NCI-H82 (cell line): ENCODE results near the gene PSMD1.
"Not testable (repeated sequence)": the region's sequence is repeated elsewhere in the genome, so short reads cannot be mapped to it uniquely, and the experiment has no call there.

Source experiments
- DNase-seq: peaks from one replicate; lab custom pipeline; 2025; lab: John Stamatoyannopoulos, UW

Gene PSMD1

GRCh38 chr2:231053846-231054245 is 2.8 kb upstream of the PSMD1 start:
- no peak for DNase-seq

DNA sequence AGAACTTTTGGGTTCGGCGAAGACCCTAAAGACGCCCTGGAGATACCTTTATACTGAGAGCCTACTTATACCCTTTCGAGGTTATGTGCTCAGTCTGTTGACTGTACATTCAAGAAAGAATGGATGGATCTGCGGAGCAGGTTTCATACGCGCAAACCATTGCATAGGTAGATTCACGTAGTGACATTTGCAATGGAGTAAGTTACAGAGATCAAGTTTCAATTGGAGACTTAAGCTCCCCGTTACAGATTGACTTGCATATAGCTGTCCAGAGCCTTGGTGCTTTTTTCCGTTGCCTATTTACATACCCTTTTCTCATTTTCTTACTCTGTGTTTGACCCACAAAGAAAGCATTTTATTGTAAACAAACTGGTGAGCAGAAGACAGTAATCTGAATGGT is 923 bp downstream of the PSMD1 start:
- DNase-seq: peak; percentile 35

DNA sequence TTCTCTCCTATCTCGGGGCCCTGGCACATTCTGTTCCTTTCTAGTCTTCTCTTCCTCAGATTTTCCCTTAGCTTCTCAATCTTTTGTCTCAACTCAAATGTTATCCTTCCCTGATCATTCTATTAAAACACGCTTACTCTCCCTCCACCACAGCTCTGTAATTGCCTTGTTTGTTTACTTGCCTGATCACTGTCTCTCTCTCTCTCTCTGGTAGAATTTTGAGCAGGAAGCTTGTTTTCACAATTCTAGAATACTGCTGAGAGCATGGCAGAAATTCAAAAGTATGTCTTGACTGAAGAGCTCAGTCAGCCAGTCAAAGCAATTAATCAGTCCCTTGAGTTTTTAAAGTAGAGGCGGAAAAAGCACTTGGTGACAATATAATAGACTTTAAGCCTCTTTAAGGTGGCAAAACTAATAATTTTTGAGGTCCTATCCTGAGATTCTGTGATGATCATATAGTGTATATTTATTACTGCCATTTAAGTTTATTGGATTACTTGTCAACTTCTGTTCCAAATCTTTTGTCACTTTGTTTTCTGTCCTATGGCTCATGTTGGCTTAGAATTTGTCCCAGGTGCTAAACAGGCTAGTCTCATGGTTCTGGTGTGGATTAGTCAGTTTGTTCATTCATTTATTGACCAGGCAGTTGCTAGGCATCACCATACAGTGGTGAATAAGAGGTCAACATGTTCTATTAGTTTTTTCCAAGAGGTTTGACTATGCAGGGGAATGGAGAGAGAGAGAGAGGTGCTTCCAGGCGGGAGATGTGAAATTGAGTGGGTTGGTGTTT is 2.3 kb downstream of the PSMD1 start:
- no peak for DNase-seq

- no peak for DNase-seq
Observed at GRCh38 chr2:231059756-231060155, 3.1 kb downstream of the PSMD1 start.

- DNase-seq: no peak
Observed at GRCh38 chr2:231062776-231063175, 6.1 kb downstream of the PSMD1 start.

- DNase-seq: no peak
Observed at GRCh38 chr2:231063347-231063746, 6.7 kb downstream of the PSMD1 start.

GRCh38 chr2:231065966-231066365 is 9.3 kb downstream of the PSMD1 start:
- no peak for DNase-seq

GRCh38 chr2:231067531-231067930 is 10.9 kb downstream of the PSMD1 start:
- DNase-seq: not testable (repeated sequence)

GRCh38 chr2:231068525-231069222 is 12.0 kb downstream of the PSMD1 start:
- DNase-seq: no peak

GRCh38 chr2:231069379-231070054 is 12.8 kb downstream of the PSMD1 start:
- no peak for DNase-seq

DNA sequence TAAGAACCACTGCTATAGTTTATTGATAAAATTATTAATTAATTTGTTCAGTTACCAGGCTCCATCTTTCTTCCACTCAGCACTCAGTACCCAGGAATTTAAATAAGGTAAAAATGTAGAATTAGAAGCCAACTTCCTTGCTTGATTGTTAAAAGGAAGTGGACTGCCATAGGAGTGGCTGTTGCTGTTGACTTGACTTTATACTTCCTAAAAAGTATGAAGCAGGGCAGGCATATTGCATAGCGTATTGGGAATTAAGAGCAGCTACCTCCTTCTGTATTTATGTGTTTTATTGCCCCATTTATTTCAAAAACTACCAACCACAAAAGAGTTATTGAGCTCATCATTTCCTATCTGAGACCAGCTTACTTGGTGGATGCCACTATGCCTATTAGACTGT is 27.9 kb downstream of the PSMD1 start:
- DNase-seq: no peak

- no peak for DNase-seq
Observed at GRCh38 chr2:231088754-231089153, 32.1 kb downstream of the PSMD1 start.

GRCh38 chr2:231093933-231094332 is 37.3 kb downstream of the PSMD1 start:
- DNase-seq: no peak

DNA sequence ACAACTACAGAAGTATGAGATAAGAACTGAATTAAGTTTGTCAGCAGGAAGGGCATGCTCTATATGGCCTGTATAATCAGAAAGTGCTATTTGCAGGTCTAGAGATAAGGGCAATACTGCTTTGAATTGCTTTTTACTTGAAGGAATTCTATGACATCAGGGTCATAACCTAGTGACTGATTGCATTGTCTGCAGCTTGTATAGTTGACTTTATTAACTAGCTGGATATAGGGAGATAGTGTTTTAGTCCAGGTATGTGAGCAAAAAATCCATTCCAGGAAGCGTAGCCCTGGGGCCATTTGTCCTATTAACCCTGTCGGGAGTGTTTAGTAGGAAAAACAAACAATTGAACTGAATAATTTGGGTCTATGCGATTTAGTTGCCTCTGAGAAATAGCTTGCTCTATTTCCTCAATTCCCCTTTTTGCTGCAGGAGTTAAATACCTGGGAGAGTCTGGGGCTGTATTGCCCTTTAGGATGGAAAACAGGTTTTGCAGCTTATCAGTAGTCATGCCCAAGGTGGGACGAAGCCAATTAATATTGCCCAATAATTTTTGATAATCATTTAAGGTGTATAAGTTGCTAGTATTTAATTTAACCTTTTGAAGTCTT is 38.2 kb downstream of the PSMD1 start:
- no peak for DNase-seq

DNA sequence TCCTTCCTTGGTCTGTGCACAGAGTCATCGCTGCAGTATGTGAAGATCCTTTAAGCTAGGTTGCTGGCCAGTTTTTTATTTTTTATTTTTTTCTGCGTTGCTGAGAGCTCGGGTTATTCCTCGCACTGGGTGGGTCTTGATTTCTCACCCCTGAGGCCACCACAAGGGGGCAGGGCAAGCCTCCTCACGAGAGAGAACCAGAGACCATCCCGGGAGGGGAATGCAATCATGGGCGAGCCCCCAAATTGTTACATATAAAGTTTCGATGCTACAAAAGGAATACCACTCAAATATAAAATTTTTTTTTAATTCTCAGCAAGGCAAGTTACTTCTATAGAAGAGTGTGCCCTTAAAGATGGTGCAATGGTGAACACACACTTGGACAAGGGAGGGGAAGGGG is 43.3 kb downstream of the PSMD1 start:
- DNase-seq: no peak

DNA sequence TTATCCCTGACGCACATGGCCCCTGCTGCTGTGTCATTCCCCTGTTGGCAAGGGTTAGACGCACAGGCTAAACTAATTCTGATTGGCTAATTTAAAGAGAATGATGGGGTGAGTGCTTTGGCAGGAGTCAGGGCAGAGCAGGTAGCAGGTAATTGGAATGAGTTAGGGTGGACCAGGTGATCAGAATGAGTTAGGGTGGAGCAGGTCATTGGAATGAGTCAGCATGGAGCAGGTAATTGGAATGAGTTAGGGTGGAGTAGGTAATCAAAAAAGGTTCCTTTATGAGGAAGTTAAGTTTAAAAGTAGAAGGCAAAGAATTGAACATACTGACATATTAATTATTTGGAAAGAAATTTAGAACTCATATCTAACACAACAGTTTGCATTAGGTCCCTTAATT is 43.7 kb downstream of the PSMD1 start:
- DNase-seq: not testable (repeated sequence)

DNA sequence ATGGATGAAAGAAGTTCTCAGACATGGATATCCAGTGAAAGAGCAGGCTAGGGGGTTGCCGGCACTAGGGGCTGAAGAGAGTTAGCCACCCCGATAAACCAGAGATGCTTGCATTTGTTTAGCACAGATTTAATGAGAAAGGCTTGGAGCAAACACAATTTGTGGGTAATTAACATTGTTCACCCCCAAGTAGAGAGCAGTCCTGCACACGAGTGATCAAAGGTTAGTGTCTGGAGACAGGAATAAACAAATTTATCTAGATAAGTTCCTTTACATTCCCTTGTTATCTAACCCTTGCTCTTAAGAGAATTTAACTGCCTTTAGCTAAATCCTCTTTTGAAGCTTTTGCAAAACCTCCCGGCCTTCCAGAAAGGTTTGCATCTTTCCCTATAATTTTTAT is 44.3 kb downstream of the PSMD1 start:
- DNase-seq: no peak

DNA sequence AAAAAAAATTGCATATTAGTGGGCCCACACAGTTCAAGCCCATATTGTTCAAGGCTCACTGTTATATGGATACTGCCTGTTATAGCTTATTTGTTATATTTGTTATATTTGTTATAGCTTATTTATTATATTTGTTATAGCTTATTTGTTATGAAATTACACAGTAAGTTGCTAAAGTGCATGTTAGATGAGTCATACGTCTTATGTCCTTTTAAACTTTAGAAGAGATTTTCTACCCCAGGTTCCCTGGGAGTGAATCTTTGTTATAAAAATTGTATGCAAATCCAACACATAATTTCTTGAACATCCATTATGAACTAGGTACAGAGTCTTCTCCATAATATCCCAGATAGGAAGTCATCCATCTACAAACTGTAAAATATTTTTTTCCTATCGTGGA is 46.1 kb downstream of the PSMD1 start:
- DNase-seq: no peak

DNA sequence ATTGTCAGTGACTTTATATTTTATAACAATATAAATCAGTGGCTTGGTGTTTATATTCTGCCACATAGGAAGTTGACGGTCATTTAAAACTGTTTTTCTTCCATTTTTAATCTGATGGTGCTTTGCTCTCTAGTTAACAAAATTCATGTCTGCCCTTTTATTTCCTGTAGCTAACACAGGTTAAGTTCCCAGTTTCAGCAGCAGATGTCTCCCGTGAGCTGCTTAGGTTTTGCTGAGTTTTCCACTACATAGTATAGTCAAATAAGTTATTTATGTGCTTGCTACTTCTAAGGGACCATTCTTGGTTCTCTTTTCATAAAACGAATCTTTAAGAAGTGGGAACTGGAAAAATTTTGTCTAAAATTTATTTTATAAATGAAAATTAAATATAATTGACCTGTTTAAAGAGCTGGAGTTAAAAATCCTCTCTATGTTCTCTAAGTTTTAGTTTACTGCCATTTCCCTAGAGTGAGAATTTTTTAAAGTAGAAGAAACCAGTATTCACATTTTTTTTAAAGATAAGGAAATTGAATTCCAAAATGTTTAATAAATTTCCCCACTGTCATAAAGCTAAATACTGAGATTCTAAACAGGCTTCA is 47.5 kb downstream of the PSMD1 start:
- peak; percentile 63 for DNase-seq

DNA sequence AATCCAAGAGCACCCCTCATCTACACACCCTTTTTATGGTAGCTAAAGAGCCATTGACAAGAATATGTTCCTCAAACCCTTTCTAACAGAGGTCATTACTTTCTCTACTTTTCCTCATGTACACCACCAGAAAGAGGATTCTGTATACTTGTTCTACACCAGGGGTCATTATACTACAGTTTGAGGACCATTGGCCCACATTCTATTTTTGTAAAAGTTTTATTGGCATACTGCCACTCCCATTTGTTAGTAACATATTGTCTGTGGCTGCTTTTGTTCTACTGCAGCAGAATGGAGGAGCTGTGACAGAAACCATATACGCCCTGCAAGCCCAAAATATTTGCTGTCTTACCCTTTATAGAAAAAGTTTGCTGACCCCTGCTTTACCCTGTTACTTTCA is 53.9 kb downstream of the PSMD1 start:
- no peak for DNase-seq

- DNase-seq: no peak
Observed at GRCh38 chr2:231111987-231112386, 55.3 kb downstream of the PSMD1 start.

DNA sequence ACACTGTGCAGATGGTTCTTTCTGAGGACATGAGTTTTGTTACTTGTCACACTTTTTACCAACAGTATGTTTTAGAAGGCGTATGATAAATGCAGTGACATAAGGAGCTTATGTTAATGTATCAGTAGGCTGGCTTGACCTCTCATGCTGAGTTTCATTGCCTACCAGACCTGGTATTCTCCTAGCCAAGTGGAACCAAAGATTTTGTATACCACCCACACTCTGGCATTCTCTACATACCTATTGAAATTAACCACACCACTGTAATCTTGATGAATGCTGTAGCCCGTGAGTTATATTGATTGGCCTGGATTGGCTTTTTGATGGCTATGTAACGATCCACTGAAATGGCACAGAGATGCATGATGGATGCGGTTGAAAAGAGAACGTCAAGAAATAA is 56.8 kb downstream of the PSMD1 start:
- peak; percentile 37 for DNase-seq
